Keratinocyte (primary cell): ENCODE results near the gene NCOA4. TPM values are rescaled to one million over a fixed set of nuclear protein-coding genes. Genes with fewer than 3 reads are reported as not detected.

Experiments
- DNase-seq: peaks from one replicate; pipeline ENCODE4 v3.0.0-alpha.2; 2011; ENCODE audit warnings: low read depth, missing footprints, low spot score
- FAIRE-seq: peaks from 2 replicates; lab custom pipeline; 2011; peaks lifted over from hg19 to GRCh38; lab: Jason Lieb, UNC
- H2AFZ ChIP-seq: 2 replicates; pipeline ENCODE4 v1.6.0; 2012; ENCODE audit warnings: low read length, control low read depth, inconsistent platforms; ENCODE audit not compliant: control insufficient read depth
- H3K27ac ChIP-seq: 2 replicates; pipeline ENCODE4 v1.5.1; 2011; ENCODE audit warnings: low read length; ENCODE audit not compliant: control insufficient read depth, insufficient read depth
- H3K27me3 ChIP-seq: 3 replicates; pipeline ENCODE4 v1.6.0; 2011; ENCODE audit warnings: low read length; ENCODE audit not compliant: control insufficient read depth, insufficient read depth; ENCODE audit errors: extremely low read depth
- H3K36me3 ChIP-seq, 2 experiments: 2 replicates in 1 of 2; 3 replicates in 1 of 2; pipeline ENCODE4 v1.5.1; 2011; ENCODE audit warnings: low read length in 2 of 2, mild to moderate bottlenecking in 1 of 2; ENCODE audit not compliant: control insufficient read depth in 2 of 2, insufficient read depth in 2 of 2; ENCODE audit errors: extremely low read depth in 1 of 2
- H3K4me1 ChIP-seq: 3 replicates; pipeline ENCODE4 v1.5.1; 2011; ENCODE audit warnings: low read length; ENCODE audit not compliant: control insufficient read depth, insufficient read depth; ENCODE audit errors: extremely low read depth
- H3K4me2 ChIP-seq: 3 replicates; pipeline ENCODE4 v1.6.0; 2011; ENCODE audit warnings: low read depth, low read length; ENCODE audit not compliant: control insufficient read depth, insufficient read depth; ENCODE audit errors: extremely low read depth
- H3K4me3 ChIP-seq, 3 experiments: fragments of 200-600 bp in 1 of 3; sonication (generic) in 1 of 3; 2 replicates in 2 of 3; 3 replicates in 1 of 3; pipeline ENCODE4 v1.5.1; 2011 to 2016; ENCODE audit warnings: low read length in 3 of 3, mild to moderate bottlenecking in 3 of 3, control low read depth in 2 of 3, inconsistent platforms in 1 of 3, low read depth in 1 of 3, mixed read lengths in 1 of 3, mixed run types in 1 of 3, moderate library complexity in 1 of 3; ENCODE audit not compliant: control insufficient read depth in 2 of 3, insufficient read depth in 2 of 3; ENCODE audit errors: extremely low read depth in 1 of 3
- H3K79me2 ChIP-seq: 2 replicates; pipeline ENCODE4 v1.6.0; 2012; ENCODE audit warnings: low read length; ENCODE audit not compliant: control insufficient read depth, insufficient read depth
- H3K9ac ChIP-seq: 3 replicates; pipeline ENCODE4 v1.6.0; 2011; ENCODE audit warnings: low read length; ENCODE audit not compliant: control insufficient read depth, insufficient read depth; ENCODE audit errors: extremely low read depth
- H3K9me1 ChIP-seq: 3 replicates; pipeline ENCODE4 v1.6.0; 2011; ENCODE audit warnings: low read length; ENCODE audit not compliant: control insufficient read depth, insufficient read depth; ENCODE audit errors: extremely low read depth
- H3K9me3 ChIP-seq: 2 replicates; pipeline ENCODE4 v1.5.1; 2012; ENCODE audit warnings: low read depth, low read length; ENCODE audit not compliant: control insufficient read depth
- H4K20me1 ChIP-seq: 3 replicates; pipeline ENCODE4 v1.6.0; 2011; ENCODE audit warnings: low read length; ENCODE audit not compliant: control insufficient read depth, insufficient read depth; ENCODE audit errors: extremely low read depth
- EZH2 ChIP-seq: IDR thresholded peaks from one replicate; pipeline ENCODE4 v1.6.1; 2012; ENCODE audit warnings: inconsistent platforms, mild to moderate bottlenecking, low read length, moderate library complexity
- dilution Hi-C: fragments of 300-500 bp; cut with MboI; formaldehyde crosslinking; loops from one replicate; pipeline ENCODE4 v1.7.0; 2020; ENCODE audit warnings: low sequenced_read_pairs; ENCODE audit not compliant: extremely low pct_ligation_motif_present
- polyA plus RNA-seq, 5 experiments: library from polyadenylated mRNA; depleted of rRNA in 3 of 5; stranded (reverse) in 3 of 5; stranded (forward) in 1 of 5; unstranded in 1 of 5; fragments of >200 nt; gene quantifications; 1 replicate in 1 of 5; 2 replicates in 3 of 5; 3 replicates in 1 of 5; pipeline versions ENCODE4 v1.2.1 to v1.2.3, GENCODE V29; 2011 to 2012; ENCODE audit warnings: missing spikeins in 2 of 5, low read depth in 1 of 5, low replicate concordance in 1 of 5
- TF ChIP-seq, protein P1 (sequence below), 3 experiments: IDR thresholded peaks in 1 of 3; conservative IDR thresholded peaks in 1 of 3; optimal IDR thresholded peaks in 1 of 3; 2 replicates in 2 of 3; 3 replicates in 1 of 3; pipeline versions ENCODE3 to v1.5.1; 2011; ENCODE audit warnings: low read length in 3 of 3, mild to moderate bottlenecking in 3 of 3, moderate library complexity in 2 of 3, control low read depth in 1 of 3, inconsistent platforms in 1 of 3; ENCODE audit not compliant: insufficient read depth in 2 of 3; ENCODE audit errors: extremely low read depth in 1 of 3

Gene NCOA4
- polyA plus RNA-seq, 1 donor (not counting 4 experiments of a cell fraction or from before 2014, with no cell fraction given): 179 TPM

DNA sequence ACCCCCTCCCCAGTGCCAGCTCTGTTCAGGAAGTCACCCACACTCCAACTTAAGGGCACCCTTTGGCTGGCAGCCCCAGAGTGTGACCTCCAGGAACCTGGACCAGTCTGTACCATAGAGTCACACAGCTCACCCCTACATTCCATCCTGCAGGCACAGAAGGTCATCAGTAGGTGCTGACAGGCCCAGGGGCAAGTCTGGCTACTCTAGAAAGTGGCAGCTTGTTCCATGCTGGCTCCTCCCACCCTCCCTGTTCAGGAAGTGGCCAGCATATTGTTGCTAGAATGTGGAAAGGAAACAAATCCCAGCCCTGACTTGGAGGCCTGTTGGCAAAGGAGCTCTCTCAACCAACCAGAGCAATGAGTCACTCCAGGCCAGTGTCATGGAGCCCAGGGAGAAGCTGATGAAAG is 3.2 kb upstream of the NCOA4 start:
- no peak overlapping the region for H3K4me3 ChIP-seq
- H3K36me3 ChIP-seq: no peaks in the 10 kb centered on the region
- TF ChIP-seq EZH2: no peak
- TF ChIP-seq, protein P1, sequence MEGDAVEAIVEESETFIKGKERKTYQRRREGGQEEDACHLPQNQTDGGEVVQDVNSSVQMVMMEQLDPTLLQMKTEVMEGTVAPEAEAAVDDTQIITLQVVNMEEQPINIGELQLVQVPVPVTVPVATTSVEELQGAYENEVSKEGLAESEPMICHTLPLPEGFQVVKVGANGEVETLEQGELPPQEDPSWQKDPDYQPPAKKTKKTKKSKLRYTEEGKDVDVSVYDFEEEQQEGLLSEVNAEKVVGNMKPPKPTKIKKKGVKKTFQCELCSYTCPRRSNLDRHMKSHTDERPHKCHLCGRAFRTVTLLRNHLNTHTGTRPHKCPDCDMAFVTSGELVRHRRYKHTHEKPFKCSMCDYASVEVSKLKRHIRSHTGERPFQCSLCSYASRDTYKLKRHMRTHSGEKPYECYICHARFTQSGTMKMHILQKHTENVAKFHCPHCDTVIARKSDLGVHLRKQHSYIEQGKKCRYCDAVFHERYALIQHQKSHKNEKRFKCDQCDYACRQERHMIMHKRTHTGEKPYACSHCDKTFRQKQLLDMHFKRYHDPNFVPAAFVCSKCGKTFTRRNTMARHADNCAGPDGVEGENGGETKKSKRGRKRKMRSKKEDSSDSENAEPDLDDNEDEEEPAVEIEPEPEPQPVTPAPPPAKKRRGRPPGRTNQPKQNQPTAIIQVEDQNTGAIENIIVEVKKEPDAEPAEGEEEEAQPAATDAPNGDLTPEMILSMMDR (optimal IDR thresholded peaks at IDR 0.05 in 1 of 3, IDR thresholded peaks at IDR 0.05 in 1 of 3, conservative IDR thresholded peaks at IDR 0.05 in 1 of 3; ENCODE audit: extremely low read depth in 1 of 3, insufficient read depth in 2 of 3, low read length in 3 of 3): no peak
- no peak overlapping the region for H3K9ac ChIP-seq
- no peak overlapping the region for H3K27ac ChIP-seq
- H3K79me2 ChIP-seq: peaks cover 17% of the 10 kb centered on the region
- H3K4me1 ChIP-seq: peaks cover 17% of the 10 kb centered on the region
- H3K9me1 ChIP-seq: no peaks in the 10 kb centered on the region
- peak overlapping the region; percentile 91 for H2AFZ ChIP-seq
- H3K27me3 ChIP-seq: no peaks in the 10 kb centered on the region
- no peaks in the 10 kb centered on the region for H4K20me1 ChIP-seq
- FAIRE-seq: no peak
- no peak for DNase-seq
- H3K9me3 ChIP-seq: no peaks in the 10 kb centered on the region
- dilution Hi-C loops: no loop called here
- H3K4me2 ChIP-seq: no peak overlapping the region

- Histone ChIP-seq H3K4me3 (no peak overlapping the region), H3K4me2 (no peak overlapping the region), H4K20me1 (peaks cover 11% of the 10 kb centered on the region), H3K9me1 (peaks cover 3% of the 10 kb centered on the region), H3K27me3 (no peaks in the 10 kb centered on the region), H3K79me2 (peaks cover 34% of the 10 kb centered on the region), H3K4me1 (peaks cover 24% of the 10 kb centered on the region), H3K9me3 (no peaks in the 10 kb centered on the region), H3K36me3 (no peaks in the 10 kb centered on the region), H2AFZ (no peak overlapping the region), H3K27ac (no peak overlapping the region), H3K9ac (no peak overlapping the region)
- TF ChIP-seq, protein P1 (optimal IDR thresholded peaks at IDR 0.05 in 1 of 3, IDR thresholded peaks at IDR 0.05 in 1 of 3, conservative IDR thresholded peaks at IDR 0.05 in 1 of 3; ENCODE audit: extremely low read depth in 1 of 3, insufficient read depth in 2 of 3, low read length in 3 of 3): no peak
- no peak for FAIRE-seq
- dilution Hi-C loops: no loop called here
- no peak for DNase-seq
These were observed 1.5 kb upstream of the NCOA4 start for GRCh38 chr10:46031648-46032532.
